ENCODE data around the gene CD200R1L. TPM values are rescaled to one million over a fixed set of nuclear protein-coding genes. Genes with fewer than 3 reads are reported as not detected.

CD200R1L gene, protein sequence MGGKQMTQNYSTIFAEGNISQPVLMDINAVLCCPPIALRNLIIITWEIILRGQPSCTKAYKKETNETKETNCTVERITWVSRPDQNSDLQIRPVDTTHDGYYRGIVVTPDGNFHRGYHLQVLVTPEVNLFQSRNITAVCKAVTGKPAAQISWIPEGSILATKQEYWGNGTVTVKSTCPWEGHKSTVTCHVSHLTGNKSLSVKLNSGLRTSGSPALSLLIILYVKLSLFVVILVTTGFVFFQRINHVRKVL
- not detected in 2 replicates for total RNA-seq

GRCh38 chr3:112846764-112847163, at the start of gene CD200R1L:
TSS of gene CD200R1L (minus strand) at chr3:112846864. CDS start at chr3:112829367, 17,497 bp downstream.

Other genes starting within 250 kb of the CD200R1L start
- gene CCDC80, start 205.7 kb downstream of the CD200R1L start, total RNA-seq: 70.4 and 87.8 TPM in 2 replicates
- gene CD200R1, start 128.2 kb upstream of the CD200R1L start, total RNA-seq: not detected in 2 replicates
- gene GTPBP8, start 144.1 kb upstream of the CD200R1L start, total RNA-seq: 34.0 and 52.5 TPM in 2 replicates

All from subcutaneous preadipocyte (primary cell).